ENCODE measurements around the gene CDCA5. TPM values are rescaled to one million over a fixed set of nuclear protein-coding genes. Genes with fewer than 3 reads are reported as not detected.

Gene CDCA5
- total RNA-seq, 1 experiment from 2014 or later: 17.3 TPM

GRCh38 chr11:65103476-65103875 is 19.6 kb upstream of the CDCA5 start:
- H3K27ac Mint-ChIP-seq (ENCODE audit: low read depth, unreplicated experiment): no peak overlapping the region
- POLR2A ChIA-PET: interaction anchor here (0.6 kb wide), 1 partner anchor 11 kb away, joined by 3 read pairs; no protein-coding TSS in a partner anchor
- H3K4me3 Mint-ChIP-seq (ENCODE audit: unreplicated experiment): no peak overlapping the region
- H3K36me3 Mint-ChIP-seq (ENCODE audit: insufficient read depth, unreplicated experiment): peaks cover 18% of the 10 kb centered on the region
- no peak for DNase-seq (ENCODE audit: unreplicated experiment)
- CTCF ChIA-PET: no interaction called here
- H3K9me3 Mint-ChIP-seq (ENCODE audit: unreplicated experiment): no peaks in the 10 kb centered on the region
- intact Hi-C loops (cut with micrococcal nuclease): no loop called here
- H3K27me3 Mint-ChIP-seq (ENCODE audit: insufficient read depth, unreplicated experiment): no peaks in the 10 kb centered on the region
- BruUV-seq (replicated peaks): no TSS peak
- peaks cover 6% of the 10 kb centered on the region for H3K4me1 Mint-ChIP-seq (ENCODE audit: insufficient read depth, unreplicated experiment)
- TF ChIP-seq CTCF (IDR thresholded peaks at IDR 0.05; ENCODE audit: unreplicated experiment): no peak

- Mint-ChIP-seq H3K27ac (ENCODE audit: low read depth, unreplicated experiment) (no peak overlapping the region), H3K4me3 (ENCODE audit: unreplicated experiment) (no peak overlapping the region)
- intact Hi-C loops (cut with micrococcal nuclease): no loop called here
Measured at GRCh38 chr11:65102142-65103095, 18.6 kb upstream of the CDCA5 start.

GRCh38 chr11:65100674-65101350 is 17.0 kb upstream of the CDCA5 start:
- Mint-ChIP-seq H3K4me1 (ENCODE audit: insufficient read depth, unreplicated experiment) (peaks cover 8% of the 10 kb centered on the region), H3K4me3 (ENCODE audit: unreplicated experiment) (no peak overlapping the region), H3K27ac (ENCODE audit: low read depth, unreplicated experiment) (no peak overlapping the region), H3K27me3 (ENCODE audit: insufficient read depth, unreplicated experiment) (no peaks in the 10 kb centered on the region), H3K9me3 (ENCODE audit: unreplicated experiment) (no peaks in the 10 kb centered on the region), H3K36me3 (ENCODE audit: insufficient read depth, unreplicated experiment) (peaks cover 18% of the 10 kb centered on the region)
- intact Hi-C loops (cut with micrococcal nuclease): no loop called here
- peak; percentile 10 for TF ChIP-seq CTCF (IDR thresholded peaks at IDR 0.05; ENCODE audit: unreplicated experiment)
- ChIA-PET POLR2A (interaction anchor here (0.6 to 5.0 kb wide), 3 partner anchors 9 to 94 kb away, joined by 3 to 63 read pairs (median 12); partner anchors contain the start of genes TM7SF2 and ZNHIT2), CTCF (interaction anchor here (0.6 to 9.2 kb wide), 2 partner anchors 11 to 451 kb away, joined by 3 to 94 read pairs; partner anchors contain the start of gene TM7SF2)
- BruUV-seq (replicated peaks): no TSS peak
- DNase-seq (ENCODE audit: unreplicated experiment): no peak

More at GRCh38 chr11:65102142-65103095, 18.6 kb upstream of the CDCA5 start:
- BruUV-seq (replicated peaks): no TSS peak
- H3K4me1 Mint-ChIP-seq (ENCODE audit: insufficient read depth, unreplicated experiment): peaks cover 6% of the 10 kb centered on the region
- ChIA-PET CTCF (interaction anchor here (0.7 to 9.2 kb wide), 2 partner anchors 10 to 15 kb away, joined by 3 to 94 read pairs; partner anchors contain the start of genes TM7SF2 and ZNHIT2), POLR2A (interaction anchor here (0.7 to 1.6 kb wide), 3 partner anchors 8 to 33 kb away, joined by 3 to 5 read pairs (median 5); partner anchors contain the start of gene TM7SF2)
- no peak for TF ChIP-seq CTCF (IDR thresholded peaks at IDR 0.05; ENCODE audit: unreplicated experiment)
- H3K36me3 Mint-ChIP-seq (ENCODE audit: insufficient read depth, unreplicated experiment): peaks cover 18% of the 10 kb centered on the region
- no peaks in the 10 kb centered on the region for H3K9me3 Mint-ChIP-seq (ENCODE audit: unreplicated experiment)
- DNase-seq (ENCODE audit: unreplicated experiment): no peak
- no peaks in the 10 kb centered on the region for H3K27me3 Mint-ChIP-seq (ENCODE audit: insufficient read depth, unreplicated experiment)

Data from MCF 10A (cell line).